PC-9 (cell line): Measurements from ENCODE around the gene ATG16L1. TPM values are rescaled to one million over a fixed set of nuclear protein-coding genes. Genes with fewer than 3 reads are reported as not detected.

Experiments used
- BruUV-seq: library from RNA; stranded (reverse); fragments of 400-500 nt; replicated peaks from 2 replicates; lab custom pipeline; 2021; lab: Mats Ljungman, UMichigan
- CTCF ChIA-PET: fragments of 300-600 bp; sonication (Branson Sonifier 250); formaldehyde crosslinking; loops from one replicate; lab custom pipeline; 2022; ENCODE audit warnings: antibody characterized with exemption; lab: Charles Lee
- POLR2A ChIA-PET: fragments of 300-600 bp; sonication (Branson Sonifier 250); formaldehyde crosslinking; loops from one replicate; lab custom pipeline; 2022; ENCODE audit warnings: antibody characterized with exemption; ENCODE audit not compliant: unreplicated experiment; lab: Charles Lee
- DNase-seq, 2 experiments: peaks; one replicate each; pipeline versions ENCODE4 v3.0.0 to v3.0.0-alpha.2; 2015 to 2022; ENCODE audit warnings: mixed read lengths in 1 of 2
- H2AFZ ChIP-seq: fragments of 200-600 bp; sonication (generic); 2 replicates; pipeline ENCODE4 v1.8.1; 2017; ENCODE audit warnings: antibody characterized with exemption
- H3F3A ChIP-seq: fragments of 200-600 bp; sonication (generic); 2 replicates; pipeline ENCODE4 v1.8.1; 2017; ENCODE audit warnings: antibody characterized with exemption, mild to moderate bottlenecking, low read depth; ENCODE audit not compliant: insufficient read depth
- H3K27ac ChIP-seq: fragments of 200-600 bp; sonication (generic); 2 replicates; pipeline ENCODE4 v1.6.1; 2016; ENCODE audit warnings: mixed run types
- H3K27me3 ChIP-seq: fragments of 200-600 bp; sonication (generic); 2 replicates; pipeline ENCODE4 v1.6.1; 2016; ENCODE audit warnings: low read depth, mixed run types; ENCODE audit not compliant: insufficient read depth
- H3K36me3 ChIP-seq: fragments of 200-600 bp; sonication (generic); 2 replicates; pipeline ENCODE4 v1.6.1; 2016; ENCODE audit warnings: low read depth, mixed run types
- H3K4me1 ChIP-seq: fragments of 200-600 bp; sonication (generic); replicated peaks from 2 replicates; pipeline ENCODE4 v1.6.1; 2016; ENCODE audit warnings: mixed run types; ENCODE audit not compliant: insufficient read depth
- H3K4me2 ChIP-seq: fragments of 200-600 bp; sonication (generic); 2 replicates; pipeline ENCODE4 v1.6.1; 2017; ENCODE audit warnings: mixed run types
- H3K4me3 ChIP-seq: fragments of 200-600 bp; sonication (generic); 2 replicates; pipeline ENCODE4 v1.6.1; 2016; ENCODE audit warnings: mixed run types
- H3K79me2 ChIP-seq: fragments of 200-600 bp; sonication (generic); 2 replicates; pipeline ENCODE4 v1.6.1; 2017; ENCODE audit warnings: low read depth, mixed run types
- H3K9me2 ChIP-seq: fragments of 200-600 bp; sonication (generic); 2 replicates; pipeline ENCODE4 v1.8.1; 2017; ENCODE audit warnings: mild to moderate bottlenecking; ENCODE audit not compliant: insufficient read depth
- H3K9me3 ChIP-seq: fragments of 200-600 bp; sonication (generic); 2 replicates; pipeline ENCODE4 v1.8.1; 2016; ENCODE audit warnings: low read depth; ENCODE audit not compliant: insufficient read depth
- H4K20me1 ChIP-seq: fragments of 200-600 bp; sonication (generic); 2 replicates; pipeline ENCODE4 v1.8.1; 2017; ENCODE audit not compliant: insufficient read depth
- CTCF ChIP-seq: fragments of 200-600 bp; sonication (generic); conservative IDR thresholded peaks from 2 replicates; pipeline ENCODE4 v1.6.1; 2017; ENCODE audit warnings: mixed run types, antibody characterized with exemption, mild to moderate bottlenecking, moderate library complexity
- EZH2 ChIP-seq: fragments of 200-600 bp; sonication (generic); IDR thresholded peaks from 2 replicates; pipeline ENCODE4 v1.8.0; 2017; ENCODE audit warnings: antibody characterized with exemption, low read depth
- intact Hi-C: fragments of 100-400 bp; cut with micrococcal nuclease; formaldehyde crosslinking; loops from one replicate; pipeline ENCODE4 v1.10.0; 2022; ENCODE audit not compliant: unreplicated experiment
- total RNA-seq: library from RNA; stranded (reverse); gene quantifications from 2 replicates; pipeline ENCODE4 v1.2.3, GENCODE V29; 2021

ATG16L1 gene
- total RNA-seq, 1 experiment from 2014 or later: 55.7 TPM

- no TSS peak for BruUV-seq
- Histone ChIP-seq H3K36me3 (no peaks in the 10 kb centered on the region), H3K79me2 (no peaks in the 10 kb centered on the region), H3K9me2 (no peaks in the 10 kb centered on the region), H4K20me1 (no peaks in the 10 kb centered on the region), H3F3A (no peaks in the 10 kb centered on the region), H3K27ac (no peak overlapping the region), H2AFZ (no peak overlapping the region), H3K4me3 (no peak overlapping the region), H3K4me1 (no peaks in the 10 kb centered on the region), H3K9me3 (no peaks in the 10 kb centered on the region), H3K4me2 (no peak overlapping the region), H3K27me3 (peaks cover 7% of the 10 kb centered on the region; the same call in 1 of the 2 replicates)
- TF ChIP-seq EZH2 (no peak), CTCF (no peak)
- POLR2A ChIA-PET: no interaction called here
- no peak for DNase-seq
- intact Hi-C loops: no loop called here
- CTCF ChIA-PET: interaction anchor here (0.7 kb wide), 1 partner anchor 431 kb away, joined by 4 read pairs; no protein-coding TSS in a partner anchor
These were observed 73.8 kb downstream of the ATG16L1 start for GRCh38 chr2:233325256-233325655.

GRCh38 chr2:233325814-233326213 is 74.3 kb downstream of the ATG16L1 start:
- H4K20me1 ChIP-seq: no peaks in the 10 kb centered on the region
- no peak overlapping the region for H3K4me3 ChIP-seq
- H3F3A ChIP-seq: no peaks in the 10 kb centered on the region
- H3K79me2 ChIP-seq: no peaks in the 10 kb centered on the region
- no TSS peak for BruUV-seq
- no peak overlapping the region for H3K27ac ChIP-seq
- POLR2A ChIA-PET: interaction anchor here (0.6 kb wide), 1 partner anchor 29 kb away, joined by 3 read pairs; no protein-coding TSS in a partner anchor
- H3K9me3 ChIP-seq: no peaks in the 10 kb centered on the region
- DNase-seq: no peak
- CTCF ChIA-PET: interaction anchor here (0.7 kb wide), 1 partner anchor 431 kb away, joined by 4 read pairs; no protein-coding TSS in a partner anchor
- H3K27me3 ChIP-seq: 0 out of 2 replicates have a peak, but pooled peaks cover 1% of the 10 kb centered on the region
- intact Hi-C loops: no loop called here
- TF ChIP-seq EZH2 (no peak), CTCF (no peak)
- H3K4me2 ChIP-seq: no peak overlapping the region
- no peaks in the 10 kb centered on the region for H3K4me1 ChIP-seq
- H3K9me2 ChIP-seq: no peaks in the 10 kb centered on the region
- no peaks in the 10 kb centered on the region for H3K36me3 ChIP-seq
- H2AFZ ChIP-seq: no peak overlapping the region

- no peak for TF ChIP-seq EZH2
- no peak for TF ChIP-seq CTCF
- Histone ChIP-seq H3K27me3 (no peaks in the 10 kb centered on the region), H3K9me3 (no peaks in the 10 kb centered on the region), H3K4me2 (no peak overlapping the region), H3K79me2 (no peaks in the 10 kb centered on the region), H3K36me3 (no peaks in the 10 kb centered on the region), H3K4me3 (no peak overlapping the region), H3K4me1 (no peaks in the 10 kb centered on the region), H2AFZ (no peak overlapping the region), H3K9me2 (no peaks in the 10 kb centered on the region), H4K20me1 (no peaks in the 10 kb centered on the region), H3K27ac (no peak overlapping the region), H3F3A (no peaks in the 10 kb centered on the region)
- ChIA-PET CTCF (no interaction called here), POLR2A (no interaction called here)
- no peak for DNase-seq
- no TSS peak for BruUV-seq
- intact Hi-C loops: no loop called here
These were observed 75.0 kb downstream of the ATG16L1 start for GRCh38 chr2:233326500-233326899.
